Ishikawa (cell line): ENCODE data around the gene DACT2.

Source experiments
- CREB1 ChIP-seq: IDR thresholded peaks from 2 replicates; pipeline ENCODE4 v1.6.1; 2012; ENCODE audit warnings: low read depth
- EGR1 ChIP-seq: IDR thresholded peaks from 2 replicates; pipeline ENCODE4 v1.6.1; 2012
- EP300 ChIP-seq: IDR thresholded peaks from 2 replicates; pipeline ENCODE4 v1.6.1; 2012; ENCODE audit warnings: borderline replicate concordance
- MAX ChIP-seq: IDR thresholded peaks from 2 replicates; pipeline ENCODE4 v1.6.1; 2012
- RAD21 ChIP-seq: IDR thresholded peaks from 2 replicates; pipeline ENCODE4 v1.6.1; 2012; ENCODE audit warnings: low read depth
- REST ChIP-seq: IDR thresholded peaks from 2 replicates; pipeline ENCODE4 v1.6.1; 2012; ENCODE audit warnings: low read depth, mild to moderate bottlenecking
- TAF1 ChIP-seq: IDR thresholded peaks from 2 replicates; pipeline ENCODE4 v1.6.1; 2012; ENCODE audit warnings: low read depth, mild to moderate bottlenecking
- TCF12 ChIP-seq: IDR thresholded peaks from 2 replicates; pipeline ENCODE4 v1.6.1; 2012; ENCODE audit warnings: low read depth
- TEAD4 ChIP-seq: IDR thresholded peaks from 2 replicates; pipeline ENCODE4 v1.6.1; 2012
- ZBTB7A ChIP-seq: IDR thresholded peaks from 2 replicates; pipeline ENCODE4 v1.6.1; 2012; ENCODE audit warnings: low read depth

GRCh38 chr6:168260420-168260987, 59.1 kb downstream of the DACT2 start:
- no peak for TF ChIP-seq MAX
- TF ChIP-seq EP300: no peak
- no peak for TF ChIP-seq EGR1
- no peak for TF ChIP-seq RAD21
- TF ChIP-seq REST: no peak
- TF ChIP-seq TEAD4: no peak
- TF ChIP-seq ZBTB7A: no peak
- no peak for TF ChIP-seq CREB1
- no peak for TF ChIP-seq TAF1
- no peak for TF ChIP-seq TCF12
